Trophoblast cell (in vitro differentiated cells and primary cell): ENCODE results near the gene SLIT3. TPM values are rescaled to one million over a fixed set of nuclear protein-coding genes. Genes with fewer than 3 reads are reported as not detected.

Experiments used
- DNase-seq, 2 donors: peaks; one replicate each; pipeline ENCODE4 v3.0.0-alpha.2; 2016
- H2AFZ ChIP-seq: 2 replicates; pipeline ENCODE4 v1.6.1; 2013; ENCODE audit warnings: low read length, moderate library complexity, mild to moderate bottlenecking; ENCODE audit not compliant: insufficient read depth, poor library complexity
- H2AK5ac ChIP-seq: 2 replicates; pipeline ENCODE4 v1.6.1; 2013; ENCODE audit warnings: mild to moderate bottlenecking, low read length
- H2BK120ac ChIP-seq: 2 replicates; pipeline ENCODE4 v1.6.1; 2013; ENCODE audit warnings: low read length, mild to moderate bottlenecking, moderate library complexity; ENCODE audit not compliant: insufficient read depth, poor library complexity
- H2BK12ac ChIP-seq: 2 replicates; pipeline ENCODE4 v1.6.1; 2013; ENCODE audit warnings: mild to moderate bottlenecking, low read length, moderate library complexity
- H2BK5ac ChIP-seq: 2 replicates; pipeline ENCODE4 v1.6.1; 2013; ENCODE audit warnings: low read length, low read depth, moderate library complexity, mild to moderate bottlenecking; ENCODE audit not compliant: poor library complexity
- H3K14ac ChIP-seq: 2 replicates; pipeline ENCODE4 v1.6.1; 2013; ENCODE audit warnings: mild to moderate bottlenecking, low read length
- H3K18ac ChIP-seq: 2 replicates; pipeline ENCODE4 v1.6.1; 2013; ENCODE audit warnings: mild to moderate bottlenecking, low read length
- H3K23ac ChIP-seq: 2 replicates; pipeline ENCODE4 v1.6.1; 2013; ENCODE audit warnings: low read length
- H3K27ac ChIP-seq: 2 replicates; pipeline ENCODE4 v1.5.1; 2013; ENCODE audit warnings: low read depth, mild to moderate bottlenecking, inconsistent platforms, low read length, moderate library complexity
- H3K27me3 ChIP-seq: 2 replicates; pipeline ENCODE4 v1.6.1; 2013; ENCODE audit warnings: inconsistent platforms, mild to moderate bottlenecking, low read length, moderate library complexity; ENCODE audit not compliant: insufficient read depth
- H3K36me3 ChIP-seq, 2 experiments: 1 replicate in 1 of 2; 2 replicates in 1 of 2; pipeline ENCODE4 v1.6.1; 2013; ENCODE audit warnings: low read length in 2 of 2, mild to moderate bottlenecking in 2 of 2, moderate library complexity in 1 of 2; ENCODE audit not compliant: insufficient read depth in 2 of 2, control insufficient read depth in 1 of 2
- H3K4ac ChIP-seq: 2 replicates; pipeline ENCODE4 v1.6.1; 2013; ENCODE audit warnings: low read depth, mild to moderate bottlenecking, low read length, moderate library complexity
- H3K4me1 ChIP-seq, 2 experiments: 1 replicate in 1 of 2; 2 replicates in 1 of 2; pipeline ENCODE4 v1.6.1; 2013; ENCODE audit warnings: low read length in 2 of 2, mild to moderate bottlenecking in 2 of 2, moderate library complexity in 1 of 2; ENCODE audit not compliant: insufficient read depth in 2 of 2, control insufficient read depth in 1 of 2
- H3K4me2 ChIP-seq: 2 replicates; pipeline ENCODE4 v1.6.1; 2013; ENCODE audit warnings: inconsistent platforms, mild to moderate bottlenecking, low read length, moderate library complexity
- H3K4me3 ChIP-seq: 2 replicates; pipeline ENCODE4 v1.5.1; 2013; ENCODE audit warnings: mild to moderate bottlenecking, low read depth, low read length, inconsistent platforms
- H3K79me1 ChIP-seq: one replicate; pipeline ENCODE4 v1.6.1; 2013; ENCODE audit warnings: low read length
- H3K79me2 ChIP-seq: 2 replicates; pipeline ENCODE4 v1.6.1; 2013; ENCODE audit warnings: low read length, mild to moderate bottlenecking; ENCODE audit not compliant: control insufficient read depth, insufficient read depth, poor library complexity
- H3K9ac ChIP-seq: 2 replicates; pipeline ENCODE4 v1.6.1; 2013; ENCODE audit warnings: mild to moderate bottlenecking, low read length
- H3K9me3 ChIP-seq: 2 replicates; pipeline ENCODE4 v1.6.1; 2013; ENCODE audit warnings: low read depth, mild to moderate bottlenecking, control low read depth, inconsistent platforms, low read length; ENCODE audit not compliant: insufficient read depth
- H4K12ac ChIP-seq: 2 replicates; pipeline ENCODE4 v1.6.1; 2013; ENCODE audit warnings: low read depth, mild to moderate bottlenecking, low read length, moderate library complexity
- H4K8ac ChIP-seq: 2 replicates; pipeline ENCODE4 v1.6.1; 2013; ENCODE audit warnings: low read depth, mild to moderate bottlenecking, low read length, moderate library complexity
- H4K91ac ChIP-seq: one replicate; pipeline ENCODE4 v1.6.1; 2013; ENCODE audit warnings: low read depth, mild to moderate bottlenecking, low read length, moderate library complexity
- WGBS: extraction: QIAGEN DNeasy Blood & Tissue Kit; methylation state at CpG from one replicate; pipeline ENCODE4 v1.1.7; 2013; ENCODE audit warnings: missing lambda C conversion rate; ENCODE audit not compliant: insufficient read length, insufficient coverage; ENCODE audit errors: extremely low coverage; 5-methylcytosine and 5-hydroxymethylcytosine counted together
- polyA plus RNA-seq: library from polyadenylated mRNA; stranded (reverse); fragments of 200-250 nt; gene quantifications from 2 replicates; pipeline ENCODE4 v1.2.3, GENCODE V29; 2013

SLIT3 gene
- 56.0 and 60.2 TPM in 2 replicates for polyA plus RNA-seq

DNA sequence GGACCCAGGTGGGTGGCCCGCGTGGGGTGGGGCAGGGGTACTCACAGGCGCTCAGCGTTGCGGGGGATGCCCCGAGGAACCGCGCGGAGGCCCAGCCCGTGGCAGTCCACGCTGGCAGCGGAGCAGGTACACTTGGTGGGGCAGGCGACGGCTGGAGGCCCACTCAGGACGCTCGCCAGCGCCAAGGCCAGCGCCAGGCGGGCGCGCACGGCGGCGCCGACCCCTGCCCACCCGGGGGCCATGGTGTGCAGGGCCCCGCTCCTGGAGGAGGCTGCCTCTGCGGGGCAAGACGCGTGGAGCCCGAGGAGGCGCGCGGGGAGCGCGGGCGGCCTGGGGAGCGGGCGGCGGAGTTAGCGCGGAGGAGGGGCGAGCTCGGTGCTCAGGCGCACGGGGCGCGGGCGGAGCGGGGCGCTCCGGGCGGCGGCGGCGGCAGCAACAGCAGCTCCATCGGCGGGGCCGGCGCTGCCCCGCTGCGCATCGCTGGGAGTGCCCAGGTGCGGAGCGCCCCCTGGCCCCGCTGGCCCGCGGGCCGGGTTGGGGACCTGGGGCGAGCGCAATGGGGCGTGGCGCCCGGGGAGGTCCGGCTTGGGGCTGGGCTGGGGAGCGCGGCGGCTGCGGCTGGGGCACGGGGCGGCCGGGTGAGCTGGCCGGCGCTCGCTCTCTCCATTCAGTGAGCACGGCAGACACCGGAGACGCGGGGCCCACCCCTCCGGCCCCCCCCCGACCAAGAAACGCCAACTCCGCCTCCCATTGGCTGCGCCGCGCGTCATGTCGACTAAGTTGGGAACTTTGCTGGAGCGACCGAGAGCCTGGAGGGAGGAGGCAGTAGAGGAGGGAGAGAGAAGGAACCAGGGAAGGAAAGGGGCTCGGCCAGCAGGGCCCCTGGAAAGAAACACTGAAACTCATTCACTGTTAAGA is at the start of gene SLIT3:
Gene SLIT3 (minus strand): TSS at position 672 of the 918 bp plus-strand sequence. CDS start 430 bp downstream, at position 242.
- Histone ChIP-seq H3K36me3 (peaks cover 0 to 2% of the 10 kb centered on the region in 2 experiments), H3K27me3 (no peaks in the 10 kb centered on the region), H3K27ac (peak within 1 kb of the TSS; percentile 58), H2BK120ac (peak within 1 kb of the TSS; percentile 71), H2BK12ac (peak within 1 kb of the TSS; percentile 42), H4K8ac (peak within 1 kb of the TSS; percentile 80), H3K14ac (peak within 1 kb of the TSS; percentile 89), H3K4me1 (peaks cover 19 to 30% of the 10 kb centered on the region in 2 experiments), H2AK5ac (peak within 1 kb of the TSS; percentile 65), H3K79me1 (peaks cover 11% of the 10 kb centered on the region), H3K4ac (peak within 1 kb of the TSS; percentile 85), H2AFZ (peak within 1 kb of the TSS; percentile 79), H3K18ac (peak within 1 kb of the TSS; percentile 91), H3K4me2 (peak within 1 kb of the TSS; percentile 58), H4K91ac (peak within 1 kb of the TSS; percentile 92), H3K4me3 (peak within 1 kb of the TSS; percentile 88), H3K79me2 (peaks cover 6% of the 10 kb centered on the region), H3K23ac (peak within 1 kb of the TSS; percentile 27), H3K9me3 (no peaks in the 10 kb centered on the region), H3K9ac (peak within 1 kb of the TSS; percentile 85), H2BK5ac (peak within 1 kb of the TSS; percentile 81), H4K12ac (peak within 1 kb of the TSS; percentile 74)
- DNase-seq, result peak; percentile 43 to 59
- WGBS, result no CpG with 5 or more reads among the region's 101 CpGs

DNA sequence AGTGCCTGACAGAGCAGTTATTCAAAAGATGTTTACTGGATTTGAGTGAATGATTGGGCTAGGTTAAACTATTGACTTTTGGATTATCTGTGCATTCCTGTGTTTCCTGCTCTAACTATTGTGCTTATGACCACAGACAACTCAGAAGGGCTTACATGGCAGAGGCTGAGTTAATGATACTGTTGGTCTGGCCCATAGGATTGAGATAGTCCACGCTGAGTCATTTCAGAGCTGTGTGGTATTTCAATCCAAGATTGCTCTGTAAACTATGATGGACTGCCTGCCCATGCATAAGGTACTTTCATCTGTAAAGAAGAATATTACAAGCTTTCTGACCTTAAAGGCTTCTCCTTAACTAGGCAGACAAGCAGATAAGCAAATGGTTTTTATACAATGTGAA is 49.1 kb upstream of the SLIT3 start:
- Histone ChIP-seq H4K8ac (no peak overlapping the region), H3K18ac (no peak overlapping the region), H3K14ac (peak overlapping the region; percentile 59), H2AK5ac (no peak overlapping the region), H3K79me2 (peaks cover 2% of the 10 kb centered on the region), H3K9ac (no peak overlapping the region), H2BK12ac (peak overlapping the region; percentile 88), H3K23ac (no peak overlapping the region), H2BK5ac (peak overlapping the region; percentile 86), H2AFZ (no peak overlapping the region), H3K36me3 (no peaks in the 10 kb centered on the region), H3K4me3 (no peak overlapping the region), H3K27ac (peak overlapping the region; percentile 97), H3K27me3 (no peaks in the 10 kb centered on the region), H3K9me3 (no peaks in the 10 kb centered on the region), H4K12ac (no peak overlapping the region), H2BK120ac (peak overlapping the region; percentile 87), H3K79me1 (peaks cover 29% of the 10 kb centered on the region), H3K4me2 (no peak overlapping the region), H4K91ac (peak overlapping the region; percentile 80), H3K4me1 (peaks cover 3 to 15% of the 10 kb centered on the region in 2 experiments), H3K4ac (peak overlapping the region; percentile 65)
- no CpG with 5 or more reads among the region's 1 CpG for WGBS
- DNase-seq, result peak in 1 of 2 donors; percentile 48

DNA sequence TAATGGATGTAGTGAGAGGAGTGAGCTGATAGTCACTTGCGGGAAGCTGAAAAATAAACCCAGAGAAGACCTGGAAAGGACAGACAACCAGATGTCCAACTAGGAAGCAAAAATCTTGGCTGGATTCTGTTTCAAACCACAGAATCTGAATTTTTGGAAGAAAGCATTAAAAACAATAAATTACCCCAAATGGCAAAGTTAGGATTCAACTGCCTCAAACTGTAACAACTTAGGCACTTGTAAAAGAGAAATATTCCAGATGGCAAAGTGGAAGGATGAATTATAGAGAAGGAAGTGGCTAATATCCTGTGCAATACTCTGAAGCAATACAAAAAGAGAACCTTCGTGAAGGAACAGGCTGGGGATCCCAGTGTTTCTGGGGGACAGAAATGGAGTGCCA is 46.8 kb upstream of the SLIT3 start:
- Histone ChIP-seq H3K36me3 (no peaks in the 10 kb centered on the region), H3K4me3 (no peak overlapping the region), H3K9me3 (peaks cover 2% of the 10 kb centered on the region), H4K8ac (no peak overlapping the region), H3K27ac (no peak overlapping the region), H4K12ac (no peak overlapping the region), H3K14ac (peak overlapping the region; percentile 26), H2AFZ (no peak overlapping the region), H2AK5ac (no peak overlapping the region), H3K9ac (no peak overlapping the region), H2BK120ac (peak overlapping the region; percentile 74), H3K79me1 (peaks cover 25% of the 10 kb centered on the region), H3K4me2 (no peak overlapping the region), H3K23ac (no peak overlapping the region), H3K18ac (no peak overlapping the region), H3K27me3 (no peaks in the 10 kb centered on the region), H3K79me2 (peaks cover 2% of the 10 kb centered on the region), H2BK12ac (peak overlapping the region; percentile 80), H2BK5ac (peak overlapping the region; percentile 22), H3K4ac (peak overlapping the region; percentile 50), H4K91ac (peak overlapping the region; percentile 67), H3K4me1 (peaks cover 3 to 19% of the 10 kb centered on the region in 2 experiments)
- no CpG with 5 or more reads among the region's 2 CpGs for WGBS
- DNase-seq, result no peak

DNA sequence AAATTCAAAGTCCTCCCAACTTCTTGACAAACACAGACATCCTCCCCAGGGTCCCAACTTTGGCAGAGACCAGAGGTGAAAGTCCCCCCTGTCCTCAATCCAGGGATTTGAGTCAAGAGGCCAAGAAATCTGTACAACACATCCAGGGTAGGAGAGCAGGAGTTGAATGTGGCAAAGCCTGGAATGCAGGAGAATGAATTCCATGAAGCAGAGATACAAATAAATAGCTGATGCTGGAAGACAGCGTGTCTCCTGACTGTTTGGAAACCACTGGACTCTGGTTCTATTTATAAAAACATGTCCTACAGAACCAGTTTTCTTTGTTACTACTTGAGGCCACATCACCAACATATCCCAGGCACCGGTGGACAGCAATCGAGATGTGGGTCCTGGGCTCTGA is 43.7 kb upstream of the SLIT3 start:
- H3K4me3 ChIP-seq, result no peak overlapping the region
- no peak overlapping the region for H3K9ac ChIP-seq
- H2BK12ac ChIP-seq, result no peak overlapping the region
- H2BK120ac ChIP-seq, result peak overlapping the region; percentile 25
- no peak overlapping the region for H3K23ac ChIP-seq
- H2AK5ac ChIP-seq, result no peak overlapping the region
- no peak overlapping the region for H3K4ac ChIP-seq
- peaks cover 2% of the 10 kb centered on the region for H3K9me3 ChIP-seq
- no peak overlapping the region for H4K8ac ChIP-seq
- peak overlapping the region; percentile 66 for H4K91ac ChIP-seq
- H3K36me3 ChIP-seq, result no peaks in the 10 kb centered on the region
- H3K18ac ChIP-seq, result no peak overlapping the region
- H3K14ac ChIP-seq, result no peak overlapping the region
- peaks cover 3 to 11% of the 10 kb centered on the region in 2 experiments for H3K4me1 ChIP-seq
- DNase-seq, result no peak
- no peaks in the 10 kb centered on the region for H3K27me3 ChIP-seq
- no peak overlapping the region for H4K12ac ChIP-seq
- H2AFZ ChIP-seq, result no peak overlapping the region
- peaks cover 10% of the 10 kb centered on the region for H3K79me1 ChIP-seq
- H3K4me2 ChIP-seq, result no peak overlapping the region
- WGBS, result no CpG with 5 or more reads among the region's 3 CpGs
- no peak overlapping the region for H3K27ac ChIP-seq
- H2BK5ac ChIP-seq, result no peak overlapping the region
- H3K79me2 ChIP-seq, result peaks cover 2% of the 10 kb centered on the region
